Renal cortex interstitium (tissue), 11 donors: ENCODE results near the gene GNLY. TPM values are rescaled to one million over a fixed set of nuclear protein-coding genes. Genes with fewer than 3 reads are reported as not detected.
A peak's percentile ranks its signal among the peaks of the same experiment; 100 is the strongest.
"Not testable (repeated sequence)": the region's sequence is repeated elsewhere in the genome, so short reads cannot be mapped to it uniquely, and the experiment has no call there.

Experiments
- DNase-seq, 11 donors: peaks; one replicate each; pipeline ENCODE4 v3.0.0-alpha.2; 2013; ENCODE audit warnings: low read depth in 9 of 11, low spot score in 4 of 11; ENCODE audit errors: extremely low read depth in 1 of 11
- polyA plus RNA-seq, 3 donors: library from polyadenylated mRNA; unstranded; fragments of 120-200 nt; gene quantifications; one replicate each; pipeline ENCODE4 v1.2.1, GENCODE V29; 2013; ENCODE audit not compliant: insufficient read length in 3 of 3

Gene GNLY
- polyA plus RNA-seq, 3 donors: 0.13 to 0.42 (median 0.27) TPM

DNA sequence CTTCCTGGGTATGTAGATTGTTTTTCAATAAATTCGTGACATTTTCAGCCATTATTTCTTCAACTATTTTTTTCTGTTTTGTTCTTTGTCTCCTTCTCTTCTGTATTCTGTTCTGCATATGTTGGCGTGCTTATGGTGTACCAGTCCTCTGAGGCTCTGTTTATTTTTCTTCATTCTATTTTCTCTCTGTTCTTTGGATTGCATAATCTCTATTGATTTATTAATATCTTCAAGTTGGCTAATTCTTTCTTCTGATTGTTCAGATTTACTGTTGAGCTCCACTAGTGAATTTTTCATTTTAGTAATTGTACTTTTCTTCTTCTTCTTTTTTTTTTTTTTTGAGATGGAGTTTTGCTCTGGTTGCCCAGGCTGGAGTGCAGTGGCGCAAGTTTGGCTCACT is 9.9 kb downstream of the GNLY start:
- DNase-seq: no peak

DNA sequence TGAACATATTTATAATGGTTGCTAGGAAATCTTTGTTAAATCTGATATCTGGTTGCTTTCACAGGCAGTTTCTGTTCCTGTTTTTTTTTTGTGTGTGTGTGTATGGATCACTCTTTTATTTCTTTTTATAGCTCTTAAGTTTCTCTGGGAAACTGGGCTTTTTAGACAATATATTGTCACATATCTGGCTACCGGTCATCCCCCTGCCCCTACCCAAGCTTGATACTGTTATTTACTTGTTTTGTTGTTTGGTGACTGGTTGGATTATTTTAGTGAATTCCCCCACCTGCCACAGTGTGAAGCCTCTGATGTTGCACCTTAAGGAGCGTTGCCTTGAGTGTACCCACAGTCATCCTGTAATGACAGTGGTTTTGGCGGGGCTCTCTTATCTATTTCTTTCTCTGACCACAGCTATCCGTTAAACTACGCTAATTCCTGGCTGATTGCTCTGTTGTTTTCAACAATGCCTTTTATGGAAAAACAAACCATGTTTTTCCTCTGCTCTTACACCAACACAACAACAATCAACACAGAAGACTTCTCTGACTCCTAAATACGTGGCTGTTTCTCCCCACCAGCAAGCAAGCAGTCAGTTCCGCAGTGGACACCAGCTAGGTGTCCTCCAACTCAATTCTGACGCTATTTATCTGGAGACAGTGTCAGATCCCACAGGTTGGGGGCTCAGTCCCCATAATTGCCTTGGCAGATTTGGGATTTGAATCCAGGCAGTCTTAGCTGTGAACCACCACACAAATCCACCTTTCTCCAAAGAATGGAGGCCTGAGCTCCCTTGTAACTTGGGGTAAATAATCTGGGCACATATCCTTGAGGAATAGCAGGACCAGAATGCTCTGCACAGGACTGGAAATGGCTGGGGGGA is 10.9 kb downstream of the GNLY start:
- no peak for DNase-seq

DNA sequence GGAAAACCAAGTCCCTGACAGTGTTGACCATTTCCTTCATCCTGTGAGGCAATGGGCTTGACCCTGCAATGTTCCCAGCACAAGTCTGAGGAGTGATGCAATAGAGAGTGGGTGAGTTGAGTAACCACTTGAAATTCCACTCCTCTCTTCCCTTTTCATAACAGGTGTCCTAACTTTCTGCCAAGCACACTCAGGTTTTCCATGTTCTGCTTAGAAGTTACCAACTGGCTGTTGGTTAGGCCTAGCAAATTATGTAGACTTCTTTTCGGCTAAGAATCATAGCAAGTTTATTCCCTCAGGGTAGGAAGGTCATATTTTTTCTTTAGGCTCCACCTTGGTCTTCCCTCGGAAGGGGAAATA is 11.5 kb downstream of the GNLY start:
- DNase-seq: no peak

DNA sequence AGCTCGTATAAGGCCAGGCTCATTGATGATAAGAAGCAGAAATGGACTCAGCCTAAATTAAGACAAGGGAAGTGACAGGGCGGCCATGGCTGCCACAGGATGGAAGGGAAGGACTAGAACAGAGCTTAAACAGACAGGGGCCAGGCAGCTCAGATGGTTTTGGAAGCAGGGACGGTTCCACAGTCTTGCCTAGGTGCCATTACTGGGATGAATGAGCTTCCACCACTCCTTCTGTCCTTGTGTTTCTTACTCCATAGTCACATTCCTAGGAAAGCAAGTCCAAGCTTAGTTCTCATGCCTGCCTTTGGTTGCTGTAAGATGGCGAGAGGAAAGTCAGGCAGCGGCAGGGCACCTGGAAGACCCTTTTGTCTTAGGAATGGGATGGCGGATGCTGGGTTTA is 11.9 kb downstream of the GNLY start:
- DNase-seq: no peak

DNA sequence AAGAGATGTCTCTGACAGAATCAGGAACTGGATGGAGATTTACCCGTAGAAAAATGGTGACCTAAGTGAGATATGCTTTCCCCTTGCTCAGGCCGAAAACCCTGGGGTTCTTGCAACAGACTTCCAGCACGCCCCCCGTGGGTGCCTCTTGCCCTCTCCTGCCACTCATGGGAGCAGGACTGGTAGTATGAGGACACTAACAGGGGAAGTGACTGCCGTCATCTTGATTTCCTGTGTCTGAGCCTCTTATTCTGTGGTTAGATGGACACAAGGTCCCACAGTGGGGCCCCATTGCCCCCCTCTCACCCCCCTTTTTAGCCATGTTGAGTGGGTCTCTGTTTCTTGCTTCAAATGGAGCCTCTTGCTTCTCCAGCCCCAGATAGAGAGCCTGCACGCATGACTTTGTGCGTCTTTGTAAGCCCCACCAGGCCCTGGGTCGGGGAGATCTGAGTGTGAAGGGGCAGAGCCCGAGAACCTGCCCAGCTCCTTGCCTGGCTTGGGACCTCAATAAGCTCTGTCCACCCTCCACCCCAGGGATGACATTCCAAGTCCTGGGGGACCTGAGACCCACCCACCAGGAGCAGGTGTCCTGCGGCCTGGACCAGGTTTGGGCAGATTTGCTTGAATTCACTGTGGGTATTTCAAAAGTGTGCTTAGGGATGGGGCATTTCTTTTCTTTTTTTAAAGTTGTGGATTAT is 12.6 kb downstream of the GNLY start:
- no peak for DNase-seq

DNA sequence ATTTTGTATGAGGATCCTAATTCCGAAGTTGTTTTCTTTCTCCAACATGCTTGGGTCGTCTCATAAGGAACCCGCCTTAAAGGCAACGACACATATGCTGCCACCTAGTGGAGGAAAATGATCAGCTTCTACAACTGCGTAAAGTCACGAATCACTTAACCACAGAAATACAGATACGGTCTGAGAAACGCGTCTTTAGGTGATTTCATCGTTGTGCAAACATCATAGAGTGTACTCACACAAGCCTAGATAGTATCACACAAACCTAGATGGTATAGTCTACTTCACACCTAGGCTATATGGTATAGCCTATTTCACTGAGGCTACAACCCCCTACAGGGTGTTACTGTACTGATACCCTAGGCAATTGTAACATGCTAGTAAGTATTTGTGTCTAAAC is 13.1 kb downstream of the GNLY start:
- DNase-seq: peak; percentile 66 to 85 (median 70)

DNA sequence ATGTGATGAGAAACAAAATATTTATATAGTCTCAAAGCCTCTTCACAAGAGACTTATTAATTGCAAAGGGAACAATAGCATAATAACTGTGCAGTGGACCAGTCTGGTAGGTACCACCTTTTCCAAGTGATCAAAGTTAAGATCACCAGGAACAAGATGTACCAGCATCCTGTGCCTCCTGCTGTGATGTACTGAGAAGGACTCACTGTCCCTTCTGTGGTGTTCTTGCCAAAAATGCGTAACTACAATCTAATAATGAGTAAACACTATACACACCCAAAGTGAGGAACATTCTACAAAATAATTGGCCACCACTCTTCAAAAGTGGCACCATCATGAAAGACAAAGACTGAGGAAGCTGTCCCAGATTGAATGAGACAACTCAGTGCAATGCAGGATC is 14.5 kb downstream of the GNLY start:
- DNase-seq: no peak

DNA sequence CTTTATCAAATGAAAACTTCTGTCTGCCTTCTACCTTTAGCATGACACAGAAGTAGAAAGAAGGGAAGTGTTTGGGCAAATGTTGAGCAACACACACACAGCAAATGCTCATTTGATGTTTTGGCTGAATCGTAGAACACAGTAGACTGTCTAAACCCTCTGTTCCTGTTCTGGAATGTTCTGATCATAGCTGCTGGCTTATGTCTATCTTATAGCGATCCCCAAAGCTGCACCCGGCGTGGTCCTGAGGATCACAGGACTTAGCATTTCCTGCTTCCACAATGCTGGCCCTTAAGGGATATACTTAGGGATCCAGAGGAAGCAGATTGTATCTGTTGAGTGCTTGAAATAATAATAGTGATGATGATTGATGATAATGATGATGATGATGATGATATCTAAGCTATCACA is 15.2 kb downstream of the GNLY start:
- DNase-seq: no peak

DNA sequence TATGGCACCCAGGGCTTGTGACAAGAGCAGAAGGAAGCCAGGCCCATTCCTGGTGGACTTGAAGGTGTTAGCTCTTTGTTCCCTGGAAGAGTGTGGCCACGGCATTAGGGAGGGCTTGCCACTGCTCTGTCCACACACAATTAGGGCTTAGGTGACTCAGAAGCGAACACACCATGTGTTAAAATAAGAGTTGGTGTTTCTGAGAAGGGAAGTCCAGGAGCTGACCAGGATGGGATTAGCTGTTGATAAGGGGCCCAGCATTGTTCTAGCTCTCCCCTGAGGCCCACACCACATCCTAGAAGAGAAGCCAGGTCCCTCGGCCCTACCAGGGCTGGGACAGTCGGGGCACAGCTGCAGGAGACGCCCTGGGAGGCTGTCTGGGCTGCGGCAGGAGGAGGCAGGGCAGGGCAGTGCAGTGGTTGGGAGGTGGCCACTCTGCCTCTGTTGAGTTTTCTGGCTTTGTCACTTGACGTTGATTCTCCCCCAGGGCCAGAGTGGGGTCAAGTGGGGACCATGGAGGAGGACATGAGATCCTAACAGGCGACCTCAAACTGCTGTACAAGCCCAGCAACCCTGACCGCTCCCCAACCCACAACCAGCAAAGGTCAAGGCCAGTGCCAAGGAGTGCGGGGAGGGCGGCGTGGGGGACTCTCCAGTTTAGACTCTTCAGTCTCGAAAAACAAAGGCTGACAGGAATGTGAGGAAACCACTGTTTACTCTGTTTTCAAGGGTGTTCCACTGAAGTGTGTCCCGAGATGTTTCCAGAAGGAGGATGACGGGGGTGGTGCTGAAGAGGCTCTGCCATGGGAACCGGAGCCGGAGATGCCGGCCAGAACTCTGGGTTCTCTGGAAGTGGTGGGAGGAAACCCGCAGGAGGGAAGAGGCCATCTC is 16.8 kb downstream of the GNLY start:
- peak in 1 of 11 donors; percentile 8 for DNase-seq

DNA sequence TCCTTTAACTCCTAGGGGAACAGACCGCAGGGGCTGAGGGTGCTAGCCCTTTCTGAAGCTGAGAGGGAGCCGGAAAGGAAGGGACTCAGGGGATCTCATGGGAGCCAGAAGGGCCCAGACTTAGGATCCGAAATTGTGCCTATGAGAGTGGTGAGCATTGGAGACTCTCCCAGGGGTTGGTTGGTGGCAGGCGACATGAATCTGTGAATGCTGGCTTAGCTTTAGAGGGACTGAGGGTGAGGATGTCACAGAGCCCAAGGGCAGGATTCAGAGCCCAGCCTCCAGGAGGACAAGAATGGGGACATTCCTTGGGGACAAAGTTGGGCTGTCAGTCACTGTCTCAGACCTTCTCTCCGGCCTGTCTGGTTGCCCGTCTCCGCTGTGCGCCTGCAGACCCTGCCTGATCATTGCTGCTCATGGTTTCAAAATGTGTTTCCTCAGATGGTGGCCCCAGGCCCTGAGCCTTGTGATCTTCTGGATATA is 17.5 kb downstream of the GNLY start:
- no peak for DNase-seq

DNA sequence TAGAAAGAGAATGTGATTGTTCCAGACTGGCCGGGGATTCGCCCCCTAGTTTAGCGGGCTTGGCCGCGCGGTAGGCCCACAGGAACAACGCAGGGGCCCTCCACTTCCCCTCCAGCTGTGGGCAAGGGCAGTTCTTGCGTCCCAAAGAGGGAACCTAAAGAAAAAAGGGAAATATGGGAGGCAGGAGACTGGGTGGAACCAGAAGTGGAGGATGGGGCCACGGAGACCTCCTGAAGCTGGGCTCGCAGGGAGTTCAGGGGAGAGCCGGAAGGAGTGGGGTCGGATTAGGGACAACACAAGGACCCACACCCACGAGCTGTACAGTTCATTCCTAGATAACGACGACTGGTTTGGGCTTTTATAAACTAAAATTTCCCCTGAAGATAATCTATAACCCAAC is 18.2 kb downstream of the GNLY start:
- no peak for DNase-seq

DNA sequence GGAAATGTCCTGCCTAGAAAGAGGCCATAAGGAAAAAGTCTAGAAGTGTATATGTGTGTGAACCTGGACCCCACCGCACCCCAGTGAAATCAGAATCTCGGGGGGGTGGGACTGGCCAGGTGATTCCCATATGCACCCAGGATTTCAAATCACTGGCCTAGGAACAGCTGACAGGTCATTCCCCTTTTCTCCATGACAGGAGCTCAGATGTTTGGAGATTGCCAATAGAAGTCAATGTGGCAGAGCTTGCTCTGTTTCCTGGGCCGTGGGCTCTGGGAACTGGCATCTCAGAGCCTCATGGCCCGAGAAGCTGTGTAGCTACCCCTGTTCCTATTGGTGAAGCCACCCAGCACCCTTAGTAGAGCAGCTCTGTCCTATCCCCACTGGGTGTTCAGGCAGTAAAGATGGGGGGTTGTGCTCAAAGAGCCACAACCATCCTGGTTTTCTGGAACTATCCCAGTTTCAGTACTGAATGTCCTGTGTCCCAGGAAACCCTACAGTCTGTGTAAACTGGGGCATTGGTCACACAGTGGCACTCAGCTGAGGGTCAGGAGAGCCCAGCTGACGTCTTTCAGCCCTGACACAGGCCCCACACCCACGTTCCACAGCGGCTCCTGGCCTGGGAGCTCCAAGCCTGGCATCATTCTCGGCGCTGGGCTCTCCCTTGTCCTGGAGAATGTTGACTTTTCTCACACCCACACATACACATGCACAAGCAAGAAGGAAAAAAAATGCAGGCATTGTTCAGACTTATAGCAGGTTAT is 18.9 kb downstream of the GNLY start:
- peak in 3 of 11 donors; percentile 19 to 33 (median 25) for DNase-seq

DNA sequence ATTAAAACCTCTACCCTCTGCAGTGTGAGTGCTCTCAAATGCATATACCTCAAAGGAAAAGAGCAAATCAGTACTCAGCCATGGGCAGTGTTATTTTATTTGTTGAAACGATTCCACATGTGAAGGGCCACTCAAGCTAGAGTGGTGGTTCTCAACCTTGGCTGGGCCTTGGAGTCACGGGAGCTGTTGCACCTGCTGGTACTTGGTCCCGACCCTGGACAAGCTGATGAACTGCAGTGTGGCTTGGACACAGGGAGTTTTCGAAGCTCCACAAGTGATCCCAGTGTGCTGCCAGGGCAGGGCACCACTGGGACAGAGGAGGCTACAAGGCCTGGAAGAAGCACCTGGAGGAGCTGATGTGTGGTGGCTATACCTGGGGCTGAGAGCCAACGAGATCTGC is 19.7 kb downstream of the GNLY start:
- no peak for DNase-seq

DNA sequence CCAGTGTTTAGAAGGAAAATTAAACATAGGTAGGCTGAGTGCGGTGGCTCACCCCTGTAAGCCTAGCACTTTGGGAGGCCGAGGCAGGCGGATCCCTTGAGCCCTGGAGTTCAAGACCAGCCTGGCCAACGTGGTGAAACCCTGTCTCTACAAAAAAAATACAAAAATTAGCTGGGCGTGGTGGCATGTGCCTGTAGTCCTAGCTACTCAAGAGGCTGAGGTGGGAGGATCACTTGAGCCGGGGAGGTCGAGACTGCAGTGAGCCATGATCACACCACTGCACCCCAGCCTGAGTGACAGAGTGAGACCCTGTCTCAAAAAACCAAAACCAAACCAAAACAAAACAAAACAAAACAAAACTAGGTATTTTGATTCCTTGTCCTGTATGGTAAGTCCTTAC is 20.3 kb downstream of the GNLY start:
- DNase-seq: not testable (repeated sequence)

DNA sequence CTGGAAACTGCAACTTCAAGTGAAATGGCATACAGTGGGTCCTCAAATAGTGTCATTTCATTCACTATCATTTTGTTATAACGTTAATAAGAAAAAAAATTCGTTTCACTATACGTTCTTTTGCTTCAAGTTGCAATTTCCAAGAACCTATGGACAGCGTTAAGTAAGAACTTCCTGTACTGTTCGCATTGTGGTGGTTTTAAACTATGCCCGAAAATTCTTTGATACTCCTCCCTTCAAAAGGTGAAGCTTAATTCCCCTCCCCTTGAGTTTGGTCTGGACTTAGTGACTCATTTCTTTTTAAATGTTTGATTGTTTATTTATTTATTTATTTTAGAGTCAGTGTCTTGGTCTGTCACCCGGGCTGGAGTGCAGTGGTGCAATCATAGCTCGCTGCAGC is 20.7 kb downstream of the GNLY start:
- DNase-seq: no peak

DNA sequence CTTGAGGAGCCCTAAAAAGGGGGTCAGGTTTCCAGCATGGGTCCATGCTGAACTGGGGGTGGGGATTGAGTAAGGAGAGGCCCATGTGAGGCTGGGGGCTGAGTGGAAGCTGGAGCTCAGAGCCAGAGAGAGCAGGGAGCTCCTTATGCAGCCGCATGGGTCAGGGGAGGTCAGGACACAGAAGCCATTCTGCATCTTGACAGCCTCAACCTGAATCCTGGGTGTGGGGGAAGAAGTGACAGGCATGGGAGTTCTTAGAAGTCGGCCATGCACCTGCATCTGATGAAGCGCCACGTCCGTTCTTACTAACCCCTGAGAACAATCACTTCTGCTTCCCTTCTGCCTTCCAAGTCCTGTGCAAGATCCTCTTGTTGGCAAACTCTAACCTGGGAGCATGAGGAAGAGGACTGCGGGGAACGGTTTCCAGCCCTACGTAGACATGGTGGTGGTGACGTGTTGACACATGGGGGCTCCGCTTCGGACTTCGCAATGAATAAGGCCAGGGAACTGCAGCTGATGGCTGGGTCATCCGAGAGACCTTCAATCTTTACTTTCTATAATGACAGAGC is 22.3 kb downstream of the GNLY start:
- DNase-seq: no peak

DNA sequence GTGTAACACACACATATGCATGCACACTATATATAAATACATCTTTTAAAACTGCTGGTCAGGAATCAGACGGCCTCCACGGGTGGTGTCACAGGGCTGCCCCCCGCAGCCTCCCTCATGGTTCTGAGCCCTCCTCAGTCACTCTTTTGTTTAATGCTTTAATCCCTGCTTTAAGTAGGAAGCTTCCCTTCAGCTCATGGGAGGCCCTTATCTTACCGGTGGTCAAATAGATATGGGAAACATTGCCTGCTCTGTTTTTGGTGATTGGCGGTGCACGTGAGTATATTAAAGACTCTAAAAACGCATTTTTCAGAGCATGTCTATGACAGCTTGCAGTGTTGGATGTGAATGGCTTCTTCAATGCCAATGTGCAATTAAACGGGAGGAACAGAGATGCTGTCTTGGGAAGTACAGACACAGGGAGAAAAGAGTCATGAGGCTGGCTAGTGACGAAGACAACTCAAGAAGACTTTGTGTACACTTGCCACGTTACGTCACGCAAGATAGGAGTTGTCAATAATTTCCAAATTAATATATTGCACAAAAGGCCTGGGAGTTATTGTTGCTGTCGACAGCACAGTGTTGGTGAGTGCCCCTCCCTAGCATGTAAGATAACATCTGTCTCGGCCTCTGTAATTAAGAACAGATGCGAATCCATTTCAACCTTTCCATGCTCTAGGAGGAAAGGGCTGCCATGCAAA is 23.3 kb downstream of the GNLY start:
- no peak for DNase-seq

DNA sequence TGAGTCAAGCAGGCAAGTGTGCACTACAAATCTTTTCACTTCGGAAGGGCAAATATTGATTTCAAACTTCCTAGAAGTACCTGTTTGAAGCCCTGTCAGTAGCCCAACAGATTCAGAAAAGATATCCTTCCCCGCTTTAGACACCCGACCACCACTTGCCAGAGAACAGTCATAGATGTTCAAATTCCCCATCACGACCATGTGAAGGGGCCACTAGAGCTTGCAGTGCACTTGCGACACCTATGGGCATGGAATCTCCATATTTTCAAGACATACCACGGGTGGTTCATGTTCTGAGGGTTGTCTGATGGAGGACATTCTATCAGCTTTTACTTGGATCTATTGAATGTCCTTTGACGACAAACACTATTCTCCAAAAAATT is 23.8 kb downstream of the GNLY start:
- DNase-seq: no peak
